ENCODE results near the gene DYRK2.

The DYRK2 gene

GRCh38 chr12:67645601-67646000, 2.9 kb upstream of the DYRK2 start:
- DNase-seq (ENCODE audit: low read depth in 2 of 2): no peak

GRCh38 chr12:67646775-67647174, 1.8 kb upstream of the DYRK2 start:
- DNase-seq (ENCODE audit: low read depth in 2 of 2): no peak

- DNase-seq (ENCODE audit: low read depth in 2 of 2): no peak
Observed at GRCh38 chr12:67647181-67647798, 1.3 kb upstream of the DYRK2 start.

- DNase-seq (ENCODE audit: low read depth in 2 of 2): no peak
Observed at GRCh38 chr12:67647799-67648520, 585 bp upstream of the DYRK2 start.

- DNase-seq (ENCODE audit: low read depth in 2 of 2): no peak
Observed at GRCh38 chr12:67649261-67649569, 670 bp downstream of the DYRK2 start.

GRCh38 chr12:67649570-67650387, 1.2 kb downstream of the DYRK2 start:
- no peak for DNase-seq (ENCODE audit: low read depth in 2 of 2)

GRCh38 chr12:67650388-67651131, 2.0 kb downstream of the DYRK2 start:
- DNase-seq (ENCODE audit: low read depth in 2 of 2): no peak

- DNase-seq (ENCODE audit: low read depth in 2 of 2): no peak
Observed at GRCh38 chr12:67651132-67651695, 2.7 kb downstream of the DYRK2 start.

GRCh38 chr12:67655829-67656228, 7.3 kb downstream of the DYRK2 start:
- no peak for DNase-seq (ENCODE audit: low read depth in 2 of 2)

- DNase-seq (ENCODE audit: low read depth in 2 of 2): no peak
Observed at GRCh38 chr12:67656251-67656650, 7.7 kb downstream of the DYRK2 start.

- no peak for DNase-seq (ENCODE audit: low read depth in 2 of 2)
Observed at GRCh38 chr12:67658486-67658885, 9.9 kb downstream of the DYRK2 start.

- DNase-seq (ENCODE audit: low read depth in 2 of 2): no peak
Observed at GRCh38 chr12:67659292-67659691, 10.7 kb downstream of the DYRK2 start.

- DNase-seq (ENCODE audit: low read depth in 2 of 2): no peak
Observed at GRCh38 chr12:67661311-67662021, 12.9 kb downstream of the DYRK2 start.

GRCh38 chr12:67662910-67663538, 14.5 kb downstream of the DYRK2 start:
- DNase-seq (ENCODE audit: low read depth in 2 of 2): no peak

- no peak for DNase-seq (ENCODE audit: low read depth in 2 of 2)
Observed at GRCh38 chr12:67664171-67664570, 15.6 kb downstream of the DYRK2 start.

GRCh38 chr12:67665679-67666078, 17.1 kb downstream of the DYRK2 start:
- DNase-seq (ENCODE audit: low read depth in 2 of 2): no peak

GRCh38 chr12:67666605-67667004, 18.1 kb downstream of the DYRK2 start:
- no peak for DNase-seq (ENCODE audit: low read depth in 2 of 2)

GRCh38 chr12:67667276-67668073, 18.9 kb downstream of the DYRK2 start:
- no peak for DNase-seq (ENCODE audit: low read depth in 2 of 2)

- DNase-seq (ENCODE audit: low read depth in 2 of 2): no peak
Observed at GRCh38 chr12:67669217-67669933, 20.8 kb downstream of the DYRK2 start.

Data from stimulated activated CD4-positive, alpha-beta T cell treated with anti-CD3 and anti-CD28 coated beads, Interleukin-1b, Interleukin-23, amount 100 ng/mL, for 1 hour (primary cell).